Lower leg skin (tissue), 3 donors: Measurements from ENCODE around the gene SPRR4.

Experiments
- POLR2A ChIP-seq, 2 donors: fragments of 450-650 bp; IDR thresholded peaks; one replicate each; pipeline ENCODE4 v1.6.1; 2016 to 2017; ENCODE audit warnings: antibody characterized with exemption in 2 of 2, mild to moderate bottlenecking in 1 of 2, moderate library complexity in 1 of 2
- TF ChIP-seq, protein P1 (sequence below), 3 donors: fragments of 450-650 bp; IDR thresholded peaks; one replicate each; pipeline ENCODE4 v1.5.1; 2016; ENCODE audit warnings: antibody characterized with exemption in 3 of 3, mild to moderate bottlenecking in 3 of 3, moderate library complexity in 2 of 3

DNA sequence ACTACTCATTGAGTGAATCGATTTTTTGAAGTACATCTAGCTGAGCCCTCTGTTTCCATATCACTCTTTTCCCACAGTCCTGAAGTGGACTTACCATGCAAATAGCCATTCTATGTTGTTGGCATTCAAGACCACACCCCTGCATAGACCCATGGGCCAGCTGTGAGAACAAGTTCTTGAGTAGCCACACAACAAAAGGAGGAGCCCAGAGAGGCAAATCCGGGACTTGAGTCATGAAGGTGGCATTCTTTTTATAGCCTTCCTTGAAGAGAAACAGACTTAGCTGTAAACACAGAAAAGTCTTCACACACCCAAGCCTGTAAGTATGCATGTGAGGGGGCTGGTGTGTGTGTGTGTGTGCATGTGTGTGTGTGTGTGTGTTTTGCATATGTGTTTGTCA lies 37.3 kb upstream of the SPRR4 start:
- no peak for TF ChIP-seq POLR2A (IDR thresholded peaks at IDR 0.05)
- TF ChIP-seq, protein P1, sequence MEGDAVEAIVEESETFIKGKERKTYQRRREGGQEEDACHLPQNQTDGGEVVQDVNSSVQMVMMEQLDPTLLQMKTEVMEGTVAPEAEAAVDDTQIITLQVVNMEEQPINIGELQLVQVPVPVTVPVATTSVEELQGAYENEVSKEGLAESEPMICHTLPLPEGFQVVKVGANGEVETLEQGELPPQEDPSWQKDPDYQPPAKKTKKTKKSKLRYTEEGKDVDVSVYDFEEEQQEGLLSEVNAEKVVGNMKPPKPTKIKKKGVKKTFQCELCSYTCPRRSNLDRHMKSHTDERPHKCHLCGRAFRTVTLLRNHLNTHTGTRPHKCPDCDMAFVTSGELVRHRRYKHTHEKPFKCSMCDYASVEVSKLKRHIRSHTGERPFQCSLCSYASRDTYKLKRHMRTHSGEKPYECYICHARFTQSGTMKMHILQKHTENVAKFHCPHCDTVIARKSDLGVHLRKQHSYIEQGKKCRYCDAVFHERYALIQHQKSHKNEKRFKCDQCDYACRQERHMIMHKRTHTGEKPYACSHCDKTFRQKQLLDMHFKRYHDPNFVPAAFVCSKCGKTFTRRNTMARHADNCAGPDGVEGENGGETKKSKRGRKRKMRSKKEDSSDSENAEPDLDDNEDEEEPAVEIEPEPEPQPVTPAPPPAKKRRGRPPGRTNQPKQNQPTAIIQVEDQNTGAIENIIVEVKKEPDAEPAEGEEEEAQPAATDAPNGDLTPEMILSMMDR (IDR thresholded peaks at IDR 0.05), result no peak
